ENCODE data around the gene CACFD1. TPM values are rescaled to one million over a fixed set of nuclear protein-coding genes. Genes with fewer than 3 reads are reported as not detected.

CACFD1 gene
- total RNA-seq, 4 donors from 2014 or later = 7.0 to 28.3 (median 10.1) TPM

GRCh38 chr9:133502112-133502511 lies 42.3 kb downstream of the CACFD1 start:
- ATAC-seq = no peak
- Histone ChIP-seq H3K9me3 (peaks cover 0 to 6% (median 3%) of the 10 kb centered on the region in 3 donors), H3K36me3 (no peaks in the 10 kb centered on the region), H3K4me1 (no peaks in the 10 kb centered on the region), H3K27ac (no peak overlapping the region), H3K4me3 (no peak overlapping the region), H3K27me3 (peaks cover 0 to 7% (median 0%) of the 10 kb centered on the region in 3 donors)
- intact Hi-C loops (cut with DNase I; ENCODE audit: low total_unique reads) = no loop called here
- TF ChIP-seq CTCF (IDR thresholded peaks at IDR 0.05 in 4 of 5, conservative IDR thresholded peaks at IDR 0.05 in 1 of 5) (no peak), POLR2A (IDR thresholded peaks at IDR 0.05) (no peak)
- in situ Hi-C loops (cut with MboI; ENCODE audit: low sequenced_read_pairs in 4 of 4) = no loop called here
- DNase-seq = no peak

- no peaks in the 10 kb centered on the region for H3K4me1 ChIP-seq
- no peak for DNase-seq
- H3K9me3 ChIP-seq = peaks cover 0 to 6% (median 3%) of the 10 kb centered on the region in 3 donors
- peak overlapping the region in 2 of 4 donors; percentile 18 to 54 for H3K27ac ChIP-seq
- in situ Hi-C loops (cut with MboI; ENCODE audit: low sequenced_read_pairs in 4 of 4) (no loop called here), intact Hi-C loops (cut with DNase I; ENCODE audit: low total_unique reads) (no loop called here)
- no peak overlapping the region for H3K4me3 ChIP-seq
- ATAC-seq = no peak
- H3K36me3 ChIP-seq = no peaks in the 10 kb centered on the region
- TF ChIP-seq CTCF (IDR thresholded peaks at IDR 0.05 in 4 of 5, conservative IDR thresholded peaks at IDR 0.05 in 1 of 5) (no peak), POLR2A (IDR thresholded peaks at IDR 0.05) (no peak)
- H3K27me3 ChIP-seq = peaks cover 8 to 14% (median 8%) of the 10 kb centered on the region in 3 donors
Observed at GRCh38 chr9:133505186-133505830, 45.5 kb downstream of the CACFD1 start.

GRCh38 chr9:133505901-133506652 lies 46.3 kb downstream of the CACFD1 start:
- peak in 1 of 2 donors; percentile 53 for ATAC-seq
- H3K36me3 ChIP-seq = no peaks in the 10 kb centered on the region
- intact Hi-C loops (cut with DNase I; ENCODE audit: low total_unique reads) = no loop called here
- TF ChIP-seq CTCF (IDR thresholded peaks at IDR 0.05 in 4 of 5, conservative IDR thresholded peaks at IDR 0.05 in 1 of 5) = no peak
- no peak for TF ChIP-seq POLR2A (IDR thresholded peaks at IDR 0.05)
- H3K27ac ChIP-seq = peak overlapping the region in 2 of 4 donors; percentile 18 to 54
- H3K4me3 ChIP-seq = no peak overlapping the region
- in situ Hi-C loops (cut with MboI; ENCODE audit: low sequenced_read_pairs in 4 of 4) = no loop called here
- H3K27me3 ChIP-seq = peaks cover 10 to 20% (median 13%) of the 10 kb centered on the region in 3 donors
- H3K4me1 ChIP-seq = no peaks in the 10 kb centered on the region
- H3K9me3 ChIP-seq = peaks cover 0 to 6% (median 3%) of the 10 kb centered on the region in 3 donors
- DNase-seq = peak in 1 of 2 donors; percentile 52

GRCh38 chr9:133506653-133507038 lies 46.9 kb downstream of the CACFD1 start:
- ATAC-seq (peak; percentile 37 to 60), DNase-seq (peak in 1 of 2 donors; percentile 45)
- H3K4me1 ChIP-seq = no peaks in the 10 kb centered on the region
- TF ChIP-seq POLR2A (IDR thresholded peaks at IDR 0.05) (no peak), CTCF (IDR thresholded peaks at IDR 0.05 in 4 of 5, conservative IDR thresholded peaks at IDR 0.05 in 1 of 5) (no peak)
- intact Hi-C loops (cut with DNase I; ENCODE audit: low total_unique reads) = no loop called here
- H3K36me3 ChIP-seq = no peaks in the 10 kb centered on the region
- H3K27me3 ChIP-seq = peaks cover 12 to 22% (median 13%) of the 10 kb centered on the region in 3 donors
- H3K4me3 ChIP-seq = no peak overlapping the region
- in situ Hi-C loops (cut with MboI; ENCODE audit: low sequenced_read_pairs in 4 of 4) = no loop called here
- peaks cover 0 to 6% (median 3%) of the 10 kb centered on the region in 3 donors for H3K9me3 ChIP-seq
- H3K27ac ChIP-seq = no peak overlapping the region
